Measurements from ENCODE around the gene BRD3OS. TPM values are rescaled to one million over a fixed set of nuclear protein-coding genes. Genes with fewer than 3 reads are reported as not detected.

The BRD3OS gene
- total RNA-seq, 1 experiment from 2014 or later, result 31.5 TPM

- DNase-seq (ENCODE audit: low spot score), result no peak
These were observed 20.4 kb upstream of the BRD3OS start for GRCh38 chr9:134004881-134005280.

DNA sequence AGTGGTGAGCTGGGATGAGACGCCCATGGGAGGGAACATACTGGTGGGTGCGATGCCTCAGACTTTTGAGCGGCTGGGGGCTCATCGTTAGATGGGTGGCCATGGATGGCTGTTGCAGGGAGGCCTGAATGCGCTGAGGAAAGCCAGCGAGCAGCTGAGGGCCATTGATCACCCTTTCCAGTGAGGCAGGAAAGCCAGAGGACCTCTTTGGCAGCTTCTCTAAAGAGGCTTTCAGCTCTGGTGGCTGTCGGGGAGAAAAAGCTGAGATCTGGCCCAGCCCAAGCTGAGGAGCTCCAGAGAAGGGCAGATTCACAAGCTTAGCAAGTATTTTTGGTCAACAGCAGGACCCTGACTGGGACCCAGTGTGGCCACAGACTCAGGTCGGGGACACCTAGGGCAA is 19.9 kb upstream of the BRD3OS start:
- no peak for DNase-seq (ENCODE audit: low spot score)

- DNase-seq (ENCODE audit: low spot score), result no peak
These were observed 18.1 kb upstream of the BRD3OS start for GRCh38 chr9:134007150-134007549.

- DNase-seq (ENCODE audit: low spot score), result no peak
These were observed 17.7 kb upstream of the BRD3OS start for GRCh38 chr9:134007571-134007970.

DNA sequence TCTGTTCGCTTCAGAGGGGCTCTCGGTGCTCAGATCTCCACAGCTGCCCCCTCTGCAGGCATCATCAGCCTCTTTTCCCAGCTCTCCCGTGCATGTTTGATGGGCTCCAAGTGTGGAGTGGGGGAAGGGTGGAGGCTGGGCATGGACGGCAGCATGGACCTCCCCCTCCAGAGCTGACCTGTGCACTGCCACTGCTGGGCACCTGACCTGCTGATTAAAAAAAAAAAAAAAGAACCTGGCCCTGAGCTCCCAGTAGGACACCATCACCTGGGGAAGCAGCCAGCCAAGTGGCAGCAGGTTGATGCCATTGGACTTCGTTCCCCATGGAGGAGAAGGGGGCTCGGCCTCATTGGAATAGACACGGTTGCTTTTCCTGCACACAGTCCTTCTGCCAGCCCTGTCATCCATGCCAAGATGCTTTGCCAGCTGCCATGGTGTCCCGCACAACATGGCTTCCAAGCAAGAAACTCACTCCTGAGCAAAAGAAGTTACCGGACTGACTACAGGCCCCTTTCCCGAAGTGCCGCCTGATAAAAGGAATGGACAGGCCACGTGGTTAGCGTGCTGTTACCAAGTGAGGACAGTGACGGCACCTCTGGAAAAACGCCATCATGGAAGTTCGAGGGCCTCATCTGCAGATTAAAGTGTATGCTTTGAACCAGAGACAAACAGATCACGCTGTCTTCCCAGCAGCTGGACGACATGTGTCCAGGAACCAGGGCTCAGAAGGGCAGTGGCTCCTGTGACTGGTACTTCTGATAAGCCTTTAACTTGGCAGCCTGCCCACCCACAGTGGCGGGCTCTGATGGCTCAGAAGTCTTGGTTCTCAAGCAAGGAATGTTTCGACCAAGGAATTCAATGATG is 14.7 kb upstream of the BRD3OS start:
- peak; percentile 58 for DNase-seq (ENCODE audit: low spot score)

- peak; percentile 42 for DNase-seq (ENCODE audit: low spot score)
These were observed 13.9 kb upstream of the BRD3OS start for GRCh38 chr9:134011401-134011800.

GRCh38 chr9:134014946-134015345 is 10.3 kb upstream of the BRD3OS start:
- DNase-seq (ENCODE audit: low spot score), result no peak

DNA sequence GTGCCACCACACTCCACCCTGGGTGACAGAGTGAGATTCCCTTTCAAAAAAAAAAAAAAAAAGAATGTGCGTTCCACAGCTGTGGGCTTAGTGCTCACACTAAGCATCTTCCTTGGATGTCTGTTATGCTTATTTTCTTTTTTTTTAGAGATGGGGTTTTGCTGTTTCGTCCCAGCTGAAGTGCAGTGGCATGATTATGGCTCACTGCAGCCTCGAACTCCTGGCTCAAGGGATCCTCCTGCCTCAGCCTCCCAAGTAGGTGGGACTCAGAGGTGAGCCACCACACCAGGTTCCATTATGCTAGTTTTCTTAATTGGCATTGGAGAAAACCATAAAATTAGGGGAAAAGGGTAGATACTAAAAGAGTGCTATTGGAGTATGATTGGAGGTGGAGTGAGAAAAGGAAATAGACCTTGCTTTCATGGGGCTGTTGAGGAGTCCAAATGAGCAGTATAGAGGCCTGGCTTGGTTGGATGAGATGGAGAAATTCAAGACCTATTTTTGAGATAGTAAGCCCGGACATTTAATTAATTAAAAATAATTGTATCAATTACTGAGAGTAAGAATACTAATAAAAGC is 978 bp upstream of the BRD3OS start:
- no peak for DNase-seq (ENCODE audit: low spot score)

- DNase-seq (ENCODE audit: low spot score), result peak; percentile 35
These were observed 593 bp downstream of the BRD3OS start for GRCh38 chr9:134025606-134026541.

- DNase-seq (ENCODE audit: low spot score), result no peak
These were observed 1.3 kb downstream of the BRD3OS start for GRCh38 chr9:134026581-134026980.

DNA sequence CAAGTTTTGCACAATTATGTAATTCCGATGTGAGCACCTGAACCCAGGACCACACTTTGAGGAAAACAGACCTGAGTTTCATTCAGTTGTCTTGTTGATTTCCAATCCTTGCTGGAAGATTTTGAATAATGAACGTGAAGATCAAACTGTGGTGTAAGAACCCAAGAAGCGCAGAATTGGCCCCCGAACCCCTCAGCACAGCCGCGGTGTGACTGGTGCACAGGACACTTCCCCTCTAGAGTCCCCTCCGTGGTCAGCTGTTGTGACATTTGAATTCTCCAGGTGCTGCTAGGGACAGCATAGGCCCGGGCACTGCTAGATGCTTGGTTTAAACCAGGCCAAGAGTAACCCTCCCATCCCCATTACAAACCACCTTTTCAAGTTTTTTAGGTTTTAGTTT is 1.7 kb downstream of the BRD3OS start:
- DNase-seq (ENCODE audit: low spot score), result no peak

DNA sequence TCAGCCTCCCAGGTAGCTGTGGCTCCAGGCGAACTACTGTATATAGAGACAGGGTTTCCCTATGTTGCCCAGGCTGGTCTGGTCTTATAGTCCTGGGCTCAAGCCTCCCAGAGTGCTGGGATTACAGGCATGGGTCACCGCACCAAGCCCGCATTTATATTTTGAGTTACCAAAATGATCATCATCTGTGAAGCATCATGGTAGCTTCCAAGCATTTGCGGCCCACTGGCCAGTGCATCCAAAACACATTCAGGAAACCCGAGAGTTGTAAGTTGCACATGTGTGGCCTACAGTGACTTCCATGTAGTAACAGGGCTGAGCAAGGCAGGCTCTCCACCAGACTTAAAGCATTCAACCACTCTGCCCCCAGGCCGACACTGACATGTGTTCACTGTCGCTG is 2.3 kb downstream of the BRD3OS start:
- no peak for DNase-seq (ENCODE audit: low spot score)

- no peak for DNase-seq (ENCODE audit: low spot score)
These were observed 2.8 kb downstream of the BRD3OS start for GRCh38 chr9:134028076-134028475.

- DNase-seq (ENCODE audit: low spot score), result no peak
These were observed 3.4 kb downstream of the BRD3OS start for GRCh38 chr9:134028575-134029247.

DNA sequence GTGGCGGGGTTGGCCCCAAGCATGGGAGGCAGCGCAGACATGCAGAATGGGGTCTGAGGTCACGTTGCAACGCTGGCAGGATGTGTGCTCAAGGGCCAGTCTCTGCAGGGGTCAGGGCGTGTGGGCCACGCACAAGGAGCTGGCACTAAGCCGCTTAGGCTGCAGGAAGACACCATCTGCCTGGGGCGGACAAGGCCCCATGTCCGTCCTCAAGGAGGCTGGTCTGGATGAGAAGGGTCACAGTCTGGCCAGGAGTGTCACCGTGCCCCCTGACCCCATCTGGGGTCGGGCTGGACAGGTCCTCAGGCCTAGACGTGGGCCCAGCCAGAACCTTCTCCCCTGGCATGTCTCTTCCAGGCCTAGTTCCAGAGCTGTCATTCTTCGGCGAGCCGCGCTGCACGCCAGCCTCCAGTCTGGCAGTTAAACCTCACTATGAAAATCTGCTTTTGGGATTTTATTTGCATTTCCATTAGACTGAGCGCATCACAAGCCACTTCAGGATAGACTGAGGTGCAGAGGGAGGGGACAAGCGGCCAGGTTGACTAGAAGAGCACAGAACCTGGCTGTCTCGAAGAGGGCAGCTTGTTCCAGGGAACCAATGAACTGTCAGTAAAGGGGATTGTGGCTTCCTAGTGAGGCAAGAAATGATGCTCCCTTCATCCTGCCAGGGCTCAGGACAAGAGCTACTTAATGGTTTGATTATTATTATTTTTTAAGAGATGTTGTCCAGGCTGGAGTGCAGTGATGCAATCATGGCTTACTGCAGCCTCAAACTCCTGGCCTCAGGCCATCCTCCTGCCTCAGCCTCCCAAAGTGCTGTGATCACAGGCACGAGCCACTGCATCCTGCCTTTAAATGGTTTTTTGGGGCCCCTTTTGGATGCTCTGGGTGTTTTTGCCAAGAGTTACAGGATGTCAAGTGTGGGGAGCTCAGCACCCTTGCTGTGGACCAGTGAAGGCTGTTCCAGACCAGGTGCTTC is 4.3 kb downstream of the BRD3OS start:
- DNase-seq (ENCODE audit: low spot score), result no peak

DNA sequence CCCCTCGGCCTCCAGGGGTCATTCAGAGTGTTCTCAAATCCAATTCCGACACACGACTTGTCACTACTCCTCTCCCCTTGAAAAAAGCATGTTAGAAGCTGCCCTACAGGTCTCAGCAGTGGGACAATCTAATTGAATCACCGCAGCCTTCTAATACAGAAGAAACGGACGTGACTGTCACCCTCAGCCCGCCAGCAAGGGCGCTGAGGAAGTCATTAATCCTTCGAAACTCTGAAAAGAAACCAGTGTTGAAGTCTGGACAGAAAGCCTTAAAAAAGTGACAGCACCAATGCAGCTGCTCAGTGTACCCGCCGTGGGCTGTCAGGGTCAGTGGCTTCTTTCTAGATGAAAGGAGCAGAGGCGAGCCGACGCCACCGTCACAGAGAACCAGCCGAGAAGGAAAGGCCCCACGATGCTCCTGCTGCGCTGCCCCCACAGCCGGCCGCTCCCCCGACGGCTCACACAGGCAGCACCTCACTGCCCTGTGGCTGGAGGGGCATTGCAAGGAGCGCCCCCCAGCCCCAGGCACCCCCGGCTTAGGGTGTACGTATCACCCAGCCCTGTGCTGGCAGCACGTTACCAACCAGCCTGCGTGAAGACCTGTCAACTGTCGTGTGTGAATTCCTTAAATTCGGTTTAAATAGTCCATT is 5.7 kb downstream of the BRD3OS start:
- no peak for DNase-seq (ENCODE audit: low spot score)

DNA sequence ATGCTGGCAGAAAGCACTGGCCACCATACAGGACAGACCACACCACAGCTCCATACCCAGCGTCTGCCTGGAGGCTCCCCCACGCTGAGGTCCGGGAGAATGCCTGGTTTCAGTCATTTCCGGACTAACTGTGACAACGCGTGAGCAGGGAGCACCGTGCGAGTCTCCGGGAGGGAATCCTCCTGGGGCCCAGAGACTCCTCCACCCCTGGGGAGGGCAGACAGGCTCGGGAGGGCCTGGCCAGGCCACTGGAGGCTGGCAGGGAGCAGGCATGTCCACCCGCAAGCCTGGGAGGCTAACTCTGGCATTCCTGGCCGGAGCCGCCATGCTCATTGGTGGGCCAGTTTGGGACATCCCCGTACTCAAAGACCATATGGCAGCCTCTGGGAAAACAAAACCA is 6.5 kb downstream of the BRD3OS start:
- DNase-seq (ENCODE audit: low spot score), result no peak

DNA sequence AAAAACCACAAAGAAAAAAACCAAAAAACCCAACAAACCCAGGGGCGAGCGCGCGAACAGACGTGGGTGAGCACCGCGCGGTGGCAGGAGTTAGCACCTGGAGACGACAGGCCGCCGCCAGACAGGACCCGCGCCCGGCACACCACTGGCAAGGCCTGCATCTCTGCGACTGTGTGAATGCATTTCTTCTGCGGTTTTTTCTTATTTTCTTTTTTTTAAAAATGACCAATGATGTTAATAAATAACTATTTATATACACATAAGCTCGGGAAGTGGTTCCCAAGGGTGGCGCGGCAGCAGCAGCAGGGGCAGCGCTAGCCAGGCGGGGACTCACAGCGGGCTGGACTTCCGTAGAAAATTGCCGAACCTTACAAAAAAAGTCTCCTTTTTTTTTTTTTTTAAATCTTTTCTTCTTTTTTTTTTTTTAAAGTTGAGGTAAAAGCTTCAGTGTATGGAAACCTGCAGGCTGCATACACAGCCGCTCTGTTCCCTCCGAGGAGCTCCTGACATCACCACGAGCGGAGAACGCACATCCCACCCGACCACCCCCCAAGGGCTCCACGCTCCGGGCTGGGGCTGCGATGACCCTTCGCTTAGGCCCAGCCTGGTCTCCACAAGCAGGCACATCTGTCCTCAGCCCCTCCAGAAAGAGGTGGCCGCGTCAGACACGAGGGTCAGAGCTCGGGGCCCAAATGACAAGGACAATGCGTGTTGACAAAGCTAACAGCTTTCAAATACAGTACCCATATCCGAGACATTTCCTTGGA is 7.4 kb downstream of the BRD3OS start:
- no peak for DNase-seq (ENCODE audit: low spot score)

DNA sequence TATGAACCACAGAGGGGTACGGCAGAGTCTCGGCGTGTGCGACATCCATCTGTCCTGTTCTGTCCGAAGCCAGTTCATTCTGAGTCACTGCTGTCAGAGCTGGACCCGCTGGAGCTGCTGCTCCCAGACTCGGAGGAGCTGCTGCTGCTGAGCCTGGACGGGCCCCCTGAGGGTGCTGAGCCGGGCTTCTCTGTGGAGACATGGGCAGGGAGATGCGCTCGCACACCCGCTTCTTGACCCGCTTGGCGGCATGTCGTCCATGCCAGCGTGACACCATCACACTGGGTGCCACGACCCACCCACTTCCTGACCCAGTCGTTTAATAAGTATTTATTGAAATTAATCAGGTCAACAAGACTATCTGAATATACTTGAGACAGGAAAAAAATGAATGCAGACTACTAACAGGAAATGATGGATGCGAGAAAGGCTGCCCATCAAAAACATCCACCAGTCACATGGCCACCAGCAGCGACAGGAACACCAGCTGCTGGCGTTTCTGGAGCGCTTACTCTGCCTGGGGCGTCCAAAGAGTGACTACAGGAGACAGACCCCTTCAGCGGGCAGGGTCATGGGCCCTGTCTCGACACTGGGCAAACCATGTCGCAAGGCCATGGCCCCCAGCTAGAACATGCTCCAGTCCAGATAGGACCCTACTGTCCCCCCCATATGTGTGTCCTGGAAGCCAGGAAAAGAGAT is 8.4 kb downstream of the BRD3OS start:
- no peak for DNase-seq (ENCODE audit: low spot score)

Data from A172 (cell line).